HepG2 (cell line): ENCODE data around the gene SMCO4. TPM values are rescaled to one million over a fixed set of nuclear protein-coding genes. Genes with fewer than 3 reads are reported as not detected.
A peak's percentile ranks its signal among the peaks of the same experiment; 100 is the strongest.

ENCODE experiments used
- ATRX ChIP-seq: sonication (generic); formaldehyde crosslinking; IDR thresholded peaks from 2 replicates; pipeline ENCODE4 v1.4.0; 2020; ENCODE audit warnings: missing genetic modification reagents, borderline replicate concordance
- ESRRA ChIP-seq: sonication (generic); formaldehyde crosslinking; IDR thresholded peaks from 2 replicates; pipeline ENCODE4 v1.5.1; 2020; ENCODE audit warnings: mild to moderate bottlenecking, low read depth, missing genetic modification reagents
- HOXA3 ChIP-seq: sonication (generic); formaldehyde crosslinking; IDR thresholded peaks from 2 replicates; pipeline ENCODE4 v1.5.0; 2020; ENCODE audit warnings: missing genetic modification reagents
- HOXA7 ChIP-seq: sonication (generic); formaldehyde crosslinking; IDR thresholded peaks from 2 replicates; pipeline ENCODE4 v1.8.1; 2022; ENCODE audit warnings: mild to moderate bottlenecking, missing genetic modification reagents, moderate library complexity
- MBNL3 ChIP-seq: fragments of 250-450 bp; sonication (Bioruptor Pico); conservative IDR thresholded peaks from 2 replicates; pipeline ENCODE4 v1.8.0; 2022; ENCODE audit warnings: mild to moderate bottlenecking, inconsistent platforms
- PHF8 ChIP-seq: sonication (generic); formaldehyde crosslinking; IDR thresholded peaks from 2 replicates; pipeline ENCODE4 v1.5.0; 2020; ENCODE audit warnings: missing genetic modification reagents
- PPARG ChIP-seq: conservative IDR thresholded peaks from 2 replicates; pipeline ENCODE4 v1.6.1; 2016; ENCODE audit warnings: missing biosample characterization, missing genetic modification reagents
- SCMH1 ChIP-seq: sonication (generic); formaldehyde crosslinking; IDR thresholded peaks from 2 replicates; pipeline ENCODE4 v1.9.0; 2021; ENCODE audit warnings: missing genetic modification reagents, mild to moderate bottlenecking, borderline replicate concordance
- TBX2 ChIP-seq: sonication (generic); formaldehyde crosslinking; IDR thresholded peaks from 2 replicates; pipeline ENCODE4 v1.5.0; 2020; ENCODE audit warnings: missing genetic modification reagents, mild to moderate bottlenecking, borderline replicate concordance
- TBX3 ChIP-seq: fragments of 450-650 bp; IDR thresholded peaks from 2 replicates; pipeline ENCODE4 v1.6.1; 2017; ENCODE audit warnings: antibody characterized with exemption, mild to moderate bottlenecking, inconsistent platforms, borderline replicate concordance
- ZFY ChIP-seq: sonication (generic); formaldehyde crosslinking; IDR thresholded peaks from 2 replicates; pipeline ENCODE4 v1.4.0; 2020; ENCODE audit warnings: missing genetic modification reagents
- ZNF232 ChIP-seq: sonication (generic); formaldehyde crosslinking; IDR thresholded peaks from 2 replicates; pipeline ENCODE4 v1.4.0; 2020; ENCODE audit warnings: missing genetic modification reagents, borderline replicate concordance
- ZNF614 ChIP-seq: IDR thresholded peaks from 2 replicates; pipeline ENCODE4 v1.6.1; 2018; ENCODE audit warnings: missing biosample characterization, missing genetic modification reagents, inconsistent platforms, borderline replicate concordance
- ZNF615 ChIP-seq: sonication (generic); formaldehyde crosslinking; IDR thresholded peaks from 2 replicates; pipeline ENCODE4 v1.5.0; 2020; ENCODE audit warnings: mild to moderate bottlenecking, missing genetic modification reagents, borderline replicate concordance
- polyA plus RNA-seq, 8 experiments: library from polyadenylated mRNA; depleted of rRNA in 3 of 8; stranded (reverse) in 7 of 8; unstranded in 1 of 8; fragments of >200 nt; fragmentation: Illumina TruSeq in 4 of 8; extraction: Trizol in 4 of 8; gene quantifications; 2 replicates each; pipeline versions ENCODE4 v1.2.1 to v1.2.3, GENCODE V29; 2011 to 2016; ENCODE audit warnings: low read depth in 4 of 8, missing spikeins in 1 of 8, mixed read lengths in 1 of 8; ENCODE audit not compliant: insufficient read depth in 1 of 8
- total RNA-seq, 5 experiments: library from RNA; depleted of rRNA; stranded (reverse); fragments of >200 nt; fragmentation: Illumina TruSeq; extraction: Trizol; gene quantifications; 2 replicates each; pipeline ENCODE4 v1.2.3, GENCODE V29; 2016; ENCODE audit warnings: low read depth in 1 of 5
- TF ChIP-seq, protein P1 (sequence below): sonication (generic); formaldehyde crosslinking; IDR thresholded peaks from 2 replicates; pipeline ENCODE4 v1.5.0; 2020; ENCODE audit warnings: mild to moderate bottlenecking, missing genetic modification reagents
- TF ChIP-seq, protein P2 (sequence below): sonication (generic); formaldehyde crosslinking; conservative IDR thresholded peaks from 2 replicates; pipeline ENCODE4 v1.5.0; 2020; ENCODE audit warnings: missing genetic modification reagents
- TF ChIP-seq, protein P3 (sequence below): sonication (generic); formaldehyde crosslinking; IDR thresholded peaks from 2 replicates; pipeline ENCODE4 v1.9.0; 2021; ENCODE audit warnings: mild to moderate bottlenecking, missing genetic modification reagents
- TF ChIP-seq, protein P4 (sequence below): sonication (generic); formaldehyde crosslinking; IDR thresholded peaks from 2 replicates; pipeline ENCODE4 v1.5.1; 2020; ENCODE audit warnings: missing genetic modification reagents, mild to moderate bottlenecking, borderline replicate concordance

The SMCO4 gene
- total and polyA plus RNA-seq, 2 of the 13 experiments (the other 11 are each of a cell fraction or from before 2014, with no cell fraction given), result 10.6 to 28.5 TPM

DNA sequence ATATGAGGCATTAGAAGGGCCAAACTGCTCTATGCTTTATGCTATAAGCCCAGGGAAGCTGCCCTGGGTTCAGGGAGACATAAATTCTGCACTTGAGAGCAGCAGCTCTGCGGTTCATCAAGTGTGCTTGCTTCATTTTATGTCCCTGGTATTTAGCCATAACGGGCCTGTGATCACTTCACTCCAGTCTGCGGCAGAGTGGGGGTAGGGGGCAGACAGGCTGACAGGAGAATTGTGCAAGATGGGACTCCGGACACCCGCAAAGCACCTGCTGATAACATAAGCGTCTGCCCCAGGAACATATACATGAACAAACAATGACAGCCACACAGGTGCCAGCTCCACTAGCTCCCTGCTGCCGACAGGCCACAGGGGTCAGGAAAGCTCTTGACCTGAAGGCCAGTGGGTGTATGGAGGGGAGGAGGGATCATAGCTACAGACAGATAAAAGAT lies 56.1 kb downstream of the SMCO4 start (continued):
- TF ChIP-seq, protein P1, sequence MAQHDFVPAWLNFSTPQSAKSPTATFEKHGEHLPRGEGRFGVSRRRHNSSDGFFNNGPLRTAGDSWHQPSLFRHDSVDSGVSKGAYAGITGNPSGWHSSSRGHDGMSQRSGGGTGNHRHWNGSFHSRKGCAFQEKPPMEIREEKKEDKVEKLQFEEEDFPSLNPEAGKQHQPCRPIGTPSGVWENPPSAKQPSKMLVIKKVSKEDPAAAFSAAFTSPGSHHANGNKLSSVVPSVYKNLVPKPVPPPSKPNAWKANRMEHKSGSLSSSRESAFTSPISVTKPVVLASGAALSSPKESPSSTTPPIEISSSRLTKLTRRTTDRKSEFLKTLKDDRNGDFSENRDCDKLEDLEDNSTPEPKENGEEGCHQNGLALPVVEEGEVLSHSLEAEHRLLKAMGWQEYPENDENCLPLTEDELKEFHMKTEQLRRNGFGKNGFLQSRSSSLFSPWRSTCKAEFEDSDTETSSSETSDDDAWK (CRISPR knock-in tag), result no peak
- peak; percentile 92 for TF ChIP-seq TBX3
- peak; percentile 81 for TF ChIP-seq ZNF614 (CRISPR knock-in tag)
- TF ChIP-seq HOXA3 (CRISPR knock-in tag), result peak; percentile 90
- TF ChIP-seq ATRX, result no peak
- TF ChIP-seq ZNF232 (CRISPR knock-in tag), result peak; percentile 89; the same call in 1 of the 2 replicates
- TF ChIP-seq PHF8 (CRISPR knock-in tag), result peak; percentile 15; the same call in 1 of the 2 replicates
- TF ChIP-seq, protein P2, sequence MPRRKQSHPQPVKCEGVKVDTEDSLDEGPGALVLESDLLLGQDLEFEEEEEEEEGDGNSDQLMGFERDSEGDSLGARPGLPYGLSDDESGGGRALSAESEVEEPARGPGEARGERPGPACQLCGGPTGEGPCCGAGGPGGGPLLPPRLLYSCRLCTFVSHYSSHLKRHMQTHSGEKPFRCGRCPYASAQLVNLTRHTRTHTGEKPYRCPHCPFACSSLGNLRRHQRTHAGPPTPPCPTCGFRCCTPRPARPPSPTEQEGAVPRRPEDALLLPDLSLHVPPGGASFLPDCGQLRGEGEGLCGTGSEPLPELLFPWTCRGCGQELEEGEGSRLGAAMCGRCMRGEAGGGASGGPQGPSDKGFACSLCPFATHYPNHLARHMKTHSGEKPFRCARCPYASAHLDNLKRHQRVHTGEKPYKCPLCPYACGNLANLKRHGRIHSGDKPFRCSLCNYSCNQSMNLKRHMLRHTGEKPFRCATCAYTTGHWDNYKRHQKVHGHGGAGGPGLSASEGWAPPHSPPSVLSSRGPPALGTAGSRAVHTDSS (CRISPR knock-in tag), result no peak
- TF ChIP-seq, protein P3, sequence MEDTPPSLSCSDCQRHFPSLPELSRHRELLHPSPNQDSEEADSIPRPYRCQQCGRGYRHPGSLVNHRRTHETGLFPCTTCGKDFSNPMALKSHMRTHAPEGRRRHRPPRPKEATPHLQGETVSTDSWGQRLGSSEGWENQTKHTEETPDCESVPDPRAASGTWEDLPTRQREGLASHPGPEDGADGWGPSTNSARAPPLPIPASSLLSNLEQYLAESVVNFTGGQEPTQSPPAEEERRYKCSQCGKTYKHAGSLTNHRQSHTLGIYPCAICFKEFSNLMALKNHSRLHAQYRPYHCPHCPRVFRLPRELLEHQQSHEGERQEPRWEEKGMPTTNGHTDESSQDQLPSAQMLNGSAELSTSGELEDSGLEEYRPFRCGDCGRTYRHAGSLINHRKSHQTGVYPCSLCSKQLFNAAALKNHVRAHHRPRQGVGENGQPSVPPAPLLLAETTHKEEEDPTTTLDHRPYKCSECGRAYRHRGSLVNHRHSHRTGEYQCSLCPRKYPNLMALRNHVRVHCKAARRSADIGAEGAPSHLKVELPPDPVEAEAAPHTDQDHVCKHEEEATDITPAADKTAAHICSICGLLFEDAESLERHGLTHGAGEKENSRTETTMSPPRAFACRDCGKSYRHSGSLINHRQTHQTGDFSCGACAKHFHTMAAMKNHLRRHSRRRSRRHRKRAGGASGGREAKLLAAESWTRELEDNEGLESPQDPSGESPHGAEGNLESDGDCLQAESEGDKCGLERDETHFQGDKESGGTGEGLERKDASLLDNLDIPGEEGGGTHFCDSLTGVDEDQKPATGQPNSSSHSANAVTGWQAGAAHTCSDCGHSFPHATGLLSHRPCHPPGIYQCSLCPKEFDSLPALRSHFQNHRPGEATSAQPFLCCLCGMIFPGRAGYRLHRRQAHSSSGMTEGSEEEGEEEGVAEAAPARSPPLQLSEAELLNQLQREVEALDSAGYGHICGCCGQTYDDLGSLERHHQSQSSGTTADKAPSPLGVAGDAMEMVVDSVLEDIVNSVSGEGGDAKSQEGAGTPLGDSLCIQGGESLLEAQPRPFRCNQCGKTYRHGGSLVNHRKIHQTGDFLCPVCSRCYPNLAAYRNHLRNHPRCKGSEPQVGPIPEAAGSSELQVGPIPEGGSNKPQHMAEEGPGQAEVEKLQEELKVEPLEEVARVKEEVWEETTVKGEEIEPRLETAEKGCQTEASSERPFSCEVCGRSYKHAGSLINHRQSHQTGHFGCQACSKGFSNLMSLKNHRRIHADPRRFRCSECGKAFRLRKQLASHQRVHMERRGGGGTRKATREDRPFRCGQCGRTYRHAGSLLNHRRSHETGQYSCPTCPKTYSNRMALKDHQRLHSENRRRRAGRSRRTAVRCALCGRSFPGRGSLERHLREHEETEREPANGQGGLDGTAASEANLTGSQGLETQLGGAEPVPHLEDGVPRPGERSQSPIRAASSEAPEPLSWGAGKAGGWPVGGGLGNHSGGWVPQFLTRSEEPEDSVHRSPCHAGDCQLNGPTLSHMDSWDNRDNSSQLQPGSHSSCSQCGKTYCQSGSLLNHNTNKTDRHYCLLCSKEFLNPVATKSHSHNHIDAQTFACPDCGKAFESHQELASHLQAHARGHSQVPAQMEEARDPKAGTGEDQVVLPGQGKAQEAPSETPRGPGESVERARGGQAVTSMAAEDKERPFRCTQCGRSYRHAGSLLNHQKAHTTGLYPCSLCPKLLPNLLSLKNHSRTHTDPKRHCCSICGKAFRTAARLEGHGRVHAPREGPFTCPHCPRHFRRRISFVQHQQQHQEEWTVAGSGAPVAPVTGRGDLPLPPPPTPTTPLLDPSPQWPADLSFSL (CRISPR knock-in tag), result no peak
- TF ChIP-seq SCMH1 (CRISPR knock-in tag), result no peak
- no peak; the same call in 1 of the 2 replicates for TF ChIP-seq ZNF615 (CRISPR knock-in tag)
- TF ChIP-seq MBNL3 (CRISPR knock-in tag), result no peak
- TF ChIP-seq HOXA7 (CRISPR knock-in tag), result no peak
- peak; percentile 99 for TF ChIP-seq TBX2 (CRISPR knock-in tag)
- TF ChIP-seq, protein P4, sequence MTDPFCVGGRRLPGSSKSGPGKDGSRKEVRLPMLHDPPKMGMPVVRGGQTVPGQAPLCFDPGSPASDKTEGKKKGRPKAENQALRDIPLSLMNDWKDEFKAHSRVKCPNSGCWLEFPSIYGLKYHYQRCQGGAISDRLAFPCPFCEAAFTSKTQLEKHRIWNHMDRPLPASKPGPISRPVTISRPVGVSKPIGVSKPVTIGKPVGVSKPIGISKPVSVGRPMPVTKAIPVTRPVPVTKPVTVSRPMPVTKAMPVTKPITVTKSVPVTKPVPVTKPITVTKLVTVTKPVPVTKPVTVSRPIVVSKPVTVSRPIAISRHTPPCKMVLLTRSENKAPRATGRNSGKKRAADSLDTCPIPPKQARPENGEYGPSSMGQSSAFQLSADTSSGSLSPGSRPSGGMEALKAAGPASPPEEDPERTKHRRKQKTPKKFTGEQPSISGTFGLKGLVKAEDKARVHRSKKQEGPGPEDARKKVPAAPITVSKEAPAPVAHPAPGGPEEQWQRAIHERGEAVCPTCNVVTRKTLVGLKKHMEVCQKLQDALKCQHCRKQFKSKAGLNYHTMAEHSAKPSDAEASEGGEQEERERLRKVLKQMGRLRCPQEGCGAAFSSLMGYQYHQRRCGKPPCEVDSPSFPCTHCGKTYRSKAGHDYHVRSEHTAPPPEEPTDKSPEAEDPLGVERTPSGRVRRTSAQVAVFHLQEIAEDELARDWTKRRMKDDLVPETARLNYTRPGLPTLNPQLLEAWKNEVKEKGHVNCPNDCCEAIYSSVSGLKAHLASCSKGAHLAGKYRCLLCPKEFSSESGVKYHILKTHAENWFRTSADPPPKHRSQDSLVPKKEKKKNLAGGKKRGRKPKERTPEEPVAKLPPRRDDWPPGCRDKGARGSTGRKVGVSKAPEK (CRISPR knock-in tag), result peak; percentile 82; the same call in 1 of the 2 replicates
- TF ChIP-seq ESRRA (CRISPR knock-in tag), result peak; percentile 84
- 0 out of 2 replicates have a peak, but pooled peaks have one; percentile 60 for TF ChIP-seq PPARG (CRISPR knock-in tag)
- TF ChIP-seq ZFY, result peak; percentile 47; the same call in 1 of the 2 replicates
